CD8-positive, alpha-beta memory T cell (primary cell): ENCODE measurements around the gene SPRR5. TPM values are rescaled to one million over a fixed set of nuclear protein-coding genes. Genes with fewer than 3 reads are reported as not detected.

Source experiments
- CTCF ChIA-PET: fragments of 350-600 bp; sonication (Branson Sonifier 250); formaldehyde crosslinking; loops from one replicate; lab custom pipeline; 2021; ENCODE audit warnings: antibody characterized with exemption; lab: Charles Lee
- POLR2A ChIA-PET: fragments of 350-600 bp; sonication (Branson Sonifier 250); formaldehyde crosslinking; loops from one replicate; lab custom pipeline; 2021; ENCODE audit warnings: antibody characterized with exemption; lab: Charles Lee
- DNase-seq, 5 donors: peaks; one replicate each; pipeline versions ENCODE4 v3.0.0 to v3.0.0-alpha.2; 2020 to 2022; ENCODE audit warnings: mixed read lengths in 1 of 5
- H3K27ac ChIP-seq: one replicate; pipeline ENCODE4 v1.7.0; 2013; ENCODE audit warnings: low read depth, mild to moderate bottlenecking, low read length, moderate library complexity
- H3K27me3 ChIP-seq: 2 replicates; pipeline ENCODE4 v1.7.0; 2013; ENCODE audit warnings: low read length, mild to moderate bottlenecking; ENCODE audit not compliant: insufficient read depth, poor library complexity, severe bottlenecking
- H3K36me3 ChIP-seq: 2 replicates; pipeline ENCODE4 v1.7.0; 2013; ENCODE audit warnings: mild to moderate bottlenecking, low read length, moderate library complexity; ENCODE audit not compliant: insufficient read depth
- H3K4me1 ChIP-seq: 2 replicates; pipeline ENCODE4 v1.7.0; 2013; ENCODE audit warnings: mild to moderate bottlenecking, low read length, moderate library complexity; ENCODE audit not compliant: insufficient read depth
- H3K4me3 ChIP-seq: 2 replicates; pipeline ENCODE4 v1.7.0; 2013; ENCODE audit warnings: mild to moderate bottlenecking, low read length
- H3K9me3 ChIP-seq: 2 replicates; pipeline ENCODE4 v1.7.0; 2013; ENCODE audit warnings: mild to moderate bottlenecking, low read length
- H3K27ac Mint-ChIP-seq, 8 donors: one replicate each; pipeline ENCODE4 v1.8.0; 2020 to 2021; ENCODE audit warnings: mixed read lengths in 8 of 8, mild to moderate bottlenecking in 6 of 8, inconsistent platforms in 3 of 8, moderate library complexity in 3 of 8
- H3K27me3 Mint-ChIP-seq, 2 donors: one replicate each; pipeline ENCODE4 v1.8.0; 2020 to 2021; ENCODE audit warnings: mixed read lengths in 2 of 2, mild to moderate bottlenecking in 1 of 2, moderate library complexity in 1 of 2
- H3K36me3 Mint-ChIP-seq, 3 donors: one replicate each; pipeline ENCODE4 v1.8.0; 2020 to 2021; ENCODE audit warnings: mixed read lengths in 3 of 3, inconsistent platforms in 1 of 3, mild to moderate bottlenecking in 1 of 3
- H3K4me1 Mint-ChIP-seq, 3 donors: one replicate each; pipeline ENCODE4 v1.8.0; 2020 to 2021; ENCODE audit warnings: mixed read lengths in 3 of 3, inconsistent platforms in 1 of 3, mild to moderate bottlenecking in 1 of 3
- H3K4me3 Mint-ChIP-seq, 7 donors: one replicate each; pipeline ENCODE4 v1.8.0; 2020 to 2021; ENCODE audit warnings: mixed read lengths in 7 of 7, mild to moderate bottlenecking in 6 of 7, moderate library complexity in 4 of 7, inconsistent platforms in 2 of 7
- H3K9me3 Mint-ChIP-seq, 5 donors: one replicate each; pipeline ENCODE4 v1.8.0; 2020 to 2022; ENCODE audit warnings: mixed read lengths in 5 of 5, mild to moderate bottlenecking in 3 of 5, moderate library complexity in 2 of 5, inconsistent platforms in 1 of 5
- polyA plus RNA-seq: library from polyadenylated mRNA; unstranded; fragments of 300-500 nt; fragmentation: Illumina TruSeq; gene quantifications from one replicate; pipeline ENCODE4 v1.2.3, GENCODE V29; 2021
- total RNA-seq, 2 experiments: library from RNA; stranded (reverse); gene quantifications; one replicate each; pipeline ENCODE4 v1.2.3, GENCODE V29; 2021

The SPRR5 gene
- total and polyA plus RNA-seq, 3 experiments from 2014 or later, result not detected

DNA sequence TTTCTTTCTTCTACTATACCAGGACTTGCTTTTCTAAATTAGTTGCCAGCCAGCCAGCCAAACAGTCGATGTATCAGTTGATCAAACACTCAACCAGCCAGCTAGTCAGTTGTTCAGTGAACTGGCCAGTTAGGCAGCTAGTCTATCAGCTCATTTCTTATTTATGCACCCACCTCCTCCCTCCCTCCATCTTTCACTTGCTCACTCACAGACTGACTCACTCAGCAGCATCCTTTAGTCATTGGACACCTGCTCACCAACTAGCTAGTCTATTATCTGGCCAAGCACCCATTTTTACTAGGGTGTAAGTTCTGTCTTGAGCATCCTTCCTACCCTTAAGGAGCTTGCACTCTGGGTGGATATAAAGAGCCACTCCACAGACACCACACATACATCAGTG lies 17.5 kb downstream of the SPRR5 start:
- H3K9me3 ChIP-seq, result no peaks in the 10 kb centered on the region
- Mint-ChIP-seq H3K27me3 (peaks cover 1 to 39% of the 10 kb centered on the region in 2 donors), H3K4me1 (no peaks in the 10 kb centered on the region), H3K4me3 (no peak overlapping the region), H3K27ac (no peak overlapping the region), H3K9me3 (no peaks in the 10 kb centered on the region), H3K36me3 (no peaks in the 10 kb centered on the region)
- no peaks in the 10 kb centered on the region for H3K36me3 ChIP-seq
- H3K4me3 ChIP-seq, result no peak overlapping the region
- ChIA-PET CTCF (no interaction called here), POLR2A (no interaction called here)
- no peaks in the 10 kb centered on the region for H3K4me1 ChIP-seq
- no peak for DNase-seq
- H3K27me3 ChIP-seq, result peaks cover 5% of the 10 kb centered on the region
- no peak overlapping the region for H3K27ac ChIP-seq

DNA sequence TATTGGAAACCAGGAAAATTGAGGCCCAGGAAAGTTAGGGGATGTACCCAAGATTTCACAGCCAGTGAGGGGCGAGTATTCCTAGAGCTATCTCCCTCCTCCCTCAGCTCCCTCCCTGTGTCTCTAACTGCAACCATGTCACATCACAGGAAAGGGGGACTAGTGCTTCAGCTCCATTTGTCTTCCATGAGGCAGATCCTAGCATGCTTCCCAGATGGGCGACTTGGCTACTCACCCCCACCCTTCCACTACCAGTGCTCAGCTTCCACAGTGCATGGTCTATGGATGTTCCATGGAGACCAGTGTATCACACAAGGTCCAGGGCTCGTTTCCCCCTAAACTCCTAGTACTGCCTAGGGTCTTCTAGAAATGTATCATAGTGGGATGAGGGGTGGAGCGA lies 18.8 kb downstream of the SPRR5 start:
- Mint-ChIP-seq H3K36me3 (no peaks in the 10 kb centered on the region), H3K4me3 (no peak overlapping the region), H3K4me1 (no peaks in the 10 kb centered on the region), H3K27me3 (peaks cover 1 to 39% of the 10 kb centered on the region in 2 donors), H3K9me3 (no peaks in the 10 kb centered on the region), H3K27ac (no peak overlapping the region)
- no peak for DNase-seq
- H3K36me3 ChIP-seq, result no peaks in the 10 kb centered on the region
- POLR2A ChIA-PET, result no interaction called here
- H3K4me1 ChIP-seq, result no peaks in the 10 kb centered on the region
- H3K4me3 ChIP-seq, result no peak overlapping the region
- no peak overlapping the region for H3K27ac ChIP-seq
- no peaks in the 10 kb centered on the region for H3K9me3 ChIP-seq
- H3K27me3 ChIP-seq, result no peaks in the 10 kb centered on the region
- CTCF ChIA-PET, result no interaction called here

- H3K27ac Mint-ChIP-seq, result no peak overlapping the region
- H3K27me3 Mint-ChIP-seq, result peaks cover 1 to 42% of the 10 kb centered on the region in 2 donors
- H3K4me3 Mint-ChIP-seq, result no peak overlapping the region
- Histone ChIP-seq H3K36me3 (no peaks in the 10 kb centered on the region), H3K27me3 (no peaks in the 10 kb centered on the region), H3K27ac (no peak overlapping the region), H3K9me3 (no peaks in the 10 kb centered on the region), H3K4me1 (no peaks in the 10 kb centered on the region), H3K4me3 (no peak overlapping the region)
- CTCF ChIA-PET, result no interaction called here
- H3K36me3 Mint-ChIP-seq, result no peaks in the 10 kb centered on the region
- no peaks in the 10 kb centered on the region for H3K4me1 Mint-ChIP-seq
- POLR2A ChIA-PET, result no interaction called here
- no peaks in the 10 kb centered on the region for H3K9me3 Mint-ChIP-seq
- DNase-seq, result no peak
Observed at GRCh38 chr1:152967201-152967600, 20.2 kb downstream of the SPRR5 start.

- H3K27ac ChIP-seq, result no peak overlapping the region
- no peaks in the 10 kb centered on the region for H3K4me1 ChIP-seq
- Mint-ChIP-seq H3K4me3 (no peak overlapping the region), H3K27me3 (peaks cover 2 to 43% of the 10 kb centered on the region in 2 donors), H3K9me3 (no peaks in the 10 kb centered on the region), H3K36me3 (no peaks in the 10 kb centered on the region), H3K4me1 (no peaks in the 10 kb centered on the region), H3K27ac (no peak overlapping the region)
- no peak overlapping the region for H3K4me3 ChIP-seq
- no peaks in the 10 kb centered on the region for H3K27me3 ChIP-seq
- ChIA-PET CTCF (no interaction called here), POLR2A (no interaction called here)
- DNase-seq, result no peak
- H3K9me3 ChIP-seq, result no peaks in the 10 kb centered on the region
- no peaks in the 10 kb centered on the region for H3K36me3 ChIP-seq
Observed at GRCh38 chr1:152968248-152968647, 21.2 kb downstream of the SPRR5 start.

GRCh38 chr1:152969036-152969435 lies 22.0 kb downstream of the SPRR5 start:
- Histone ChIP-seq H3K27ac (no peak overlapping the region), H3K4me3 (no peak overlapping the region), H3K9me3 (no peaks in the 10 kb centered on the region), H3K36me3 (no peaks in the 10 kb centered on the region), H3K27me3 (no peaks in the 10 kb centered on the region), H3K4me1 (no peaks in the 10 kb centered on the region)
- H3K27me3 Mint-ChIP-seq, result peaks cover 5 to 45% of the 10 kb centered on the region in 2 donors
- no peaks in the 10 kb centered on the region for H3K4me1 Mint-ChIP-seq
- ChIA-PET POLR2A (no interaction called here), CTCF (no interaction called here)
- no peak for DNase-seq
- H3K27ac Mint-ChIP-seq, result no peak overlapping the region
- H3K9me3 Mint-ChIP-seq, result no peaks in the 10 kb centered on the region
- no peak overlapping the region for H3K4me3 Mint-ChIP-seq
- no peaks in the 10 kb centered on the region for H3K36me3 Mint-ChIP-seq

- CTCF ChIA-PET, result no interaction called here
Observed at GRCh38 chr1:152970495-152970894, 23.5 kb downstream of the SPRR5 start, which contains the start of gene SPRR4. SPRR4 (plus strand) TSS chr1:152970648; CDS start chr1:152971891, 1,243 bp downstream.

DNA sequence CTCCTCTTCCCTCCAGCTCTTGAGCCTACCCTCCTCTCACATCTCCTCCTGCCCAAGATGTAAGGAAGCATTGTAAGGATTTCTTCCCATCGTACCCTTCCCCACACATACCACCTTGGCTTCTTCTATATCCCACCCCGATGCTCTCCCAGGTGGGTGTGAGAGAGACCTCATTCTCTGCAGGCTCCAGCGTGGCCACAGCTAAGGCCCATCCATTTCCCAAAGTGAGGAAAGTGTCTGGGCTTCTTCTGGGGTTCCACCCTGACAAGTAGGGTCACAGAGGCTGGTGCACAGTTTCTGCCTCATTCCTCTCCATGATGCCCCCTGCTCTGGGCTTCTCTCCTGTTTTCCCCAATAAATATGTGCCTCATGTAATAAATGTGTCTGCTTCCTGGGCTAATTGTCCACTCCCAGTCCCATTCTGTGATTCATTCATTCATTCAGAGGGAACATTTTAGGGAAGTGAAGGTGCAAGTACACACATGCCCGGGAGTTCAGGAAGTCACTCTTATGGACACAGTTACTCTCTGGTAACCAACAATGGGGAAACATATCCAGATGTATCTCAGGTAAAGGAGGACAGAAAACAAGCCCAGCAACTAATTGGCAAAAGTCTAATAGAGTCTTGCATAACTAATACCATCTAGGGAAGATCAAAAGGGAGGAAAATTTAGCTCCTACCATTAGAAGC lies 25.3 kb downstream of the SPRR5 start:
- Mint-ChIP-seq H3K4me1 (no peaks in the 10 kb centered on the region), H3K27ac (peak overlapping the region in 1 of 8 donors; percentile 50), H3K9me3 (no peaks in the 10 kb centered on the region), H3K4me3 (no peak overlapping the region), H3K27me3 (peaks cover 5 to 36% of the 10 kb centered on the region in 2 donors), H3K36me3 (no peaks in the 10 kb centered on the region)
- no peak overlapping the region for H3K4me3 ChIP-seq
- no peaks in the 10 kb centered on the region for H3K9me3 ChIP-seq
- H3K4me1 ChIP-seq, result no peaks in the 10 kb centered on the region
- no peak overlapping the region for H3K27ac ChIP-seq
- ChIA-PET CTCF (no interaction called here), POLR2A (no interaction called here)
- H3K36me3 ChIP-seq, result no peaks in the 10 kb centered on the region
- no peak for DNase-seq
- peaks cover 3% of the 10 kb centered on the region for H3K27me3 ChIP-seq

More at GRCh38 chr1:152970495-152970894, 23.5 kb downstream of the SPRR5 start, which contains the start of gene SPRR4:
- Histone ChIP-seq H3K27me3 (no peaks in the 10 kb centered on the region), H3K36me3 (no peaks in the 10 kb centered on the region), H3K27ac (no peak within 1 kb of the TSS), H3K4me1 (no peaks in the 10 kb centered on the region), H3K9me3 (no peaks in the 10 kb centered on the region), H3K4me3 (no peak within 1 kb of the TSS)
- DNase-seq, result no peak
- no peaks in the 10 kb centered on the region for H3K9me3 Mint-ChIP-seq
- H3K4me3 Mint-ChIP-seq, result no peak within 1 kb of the TSS
- POLR2A ChIA-PET, result no interaction called here
- no peaks in the 10 kb centered on the region for H3K4me1 Mint-ChIP-seq
- H3K27ac Mint-ChIP-seq, result no peak within 1 kb of the TSS
- H3K27me3 Mint-ChIP-seq, result peaks cover 5 to 44% of the 10 kb centered on the region in 2 donors
- no peaks in the 10 kb centered on the region for H3K36me3 Mint-ChIP-seq

DNA sequence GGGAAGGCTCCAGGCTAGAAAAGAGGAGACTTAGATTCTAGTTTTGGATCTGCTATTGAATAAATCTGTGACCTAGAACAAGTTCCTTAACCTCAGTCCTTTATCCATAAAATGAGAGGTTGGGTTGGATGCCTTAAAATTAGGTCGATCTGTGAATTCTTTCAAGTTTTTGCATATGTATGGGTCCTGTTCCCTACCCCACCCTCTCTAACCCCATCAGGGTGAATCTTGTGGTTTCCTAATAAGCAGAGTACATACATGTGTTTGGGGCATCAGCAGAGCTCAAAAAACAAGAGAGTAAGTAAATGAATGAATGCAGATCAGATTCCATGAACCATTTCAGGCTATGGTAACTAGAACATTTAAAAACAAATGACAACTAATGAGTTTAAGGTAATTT lies 29.7 kb downstream of the SPRR5 start:
- no peak for DNase-seq
- peaks cover 15 to 44% of the 10 kb centered on the region in 2 donors for H3K27me3 Mint-ChIP-seq
- ChIA-PET POLR2A (no interaction called here), CTCF (no interaction called here)
- Histone ChIP-seq H3K9me3 (no peaks in the 10 kb centered on the region), H3K4me3 (no peak overlapping the region), H3K4me1 (no peaks in the 10 kb centered on the region), H3K27me3 (peaks cover 4% of the 10 kb centered on the region), H3K36me3 (no peaks in the 10 kb centered on the region), H3K27ac (no peak overlapping the region)
- no peak overlapping the region for H3K27ac Mint-ChIP-seq
- H3K4me1 Mint-ChIP-seq, result no peaks in the 10 kb centered on the region
- H3K36me3 Mint-ChIP-seq, result no peaks in the 10 kb centered on the region
- no peaks in the 10 kb centered on the region for H3K9me3 Mint-ChIP-seq
- no peak overlapping the region for H3K4me3 Mint-ChIP-seq
